HCT116 (cell line): ENCODE results near the gene NUP133. TPM values are rescaled to one million over a fixed set of nuclear protein-coding genes. Genes with fewer than 3 reads are reported as not detected.

Source experiments
- ATAC-seq: fragments of 200-7000 bp; cut with Tn5 transposase; 2 replicates; pipeline ENCODE4 v1.9.1; 2020; ENCODE audit warnings: mild to moderate bottlenecking, moderate library complexity
- BruUV-seq: library from RNA; stranded (reverse); fragments of 400-500 nt; replicated peaks from 2 replicates; lab custom pipeline; 2021; lab: Mats Ljungman, UMichigan
- CTCF ChIA-PET: fragments of 300-600 bp; sonication (Branson Sonifier 250); formaldehyde crosslinking; loops from one replicate; lab custom pipeline; 2021; ENCODE audit warnings: antibody characterized with exemption; lab: Charles Lee
- POLR2A ChIA-PET: fragments of 300-600, 350-600 bp; sonication (Branson Sonifier 250); formaldehyde crosslinking; loops from one replicate; lab custom pipeline; 2021; ENCODE audit warnings: antibody characterized with exemption; lab: Charles Lee
- RAD21 ChIA-PET, 2 experiments: fragments of 300-600 bp; sonication (Branson Sonifier 250); formaldehyde crosslinking; loops; one replicate each; lab custom pipeline; 2023; ENCODE audit warnings: low total read pairs in 2 of 2; ENCODE audit not compliant: uncharacterized antibody in 2 of 2, unreplicated experiment in 2 of 2, low non-redundant PET in 1 of 2; lab: Charles Lee
- DNase-seq: peaks from one replicate; pipeline ENCODE4 v3.0.0-alpha.2; 2010; ENCODE audit warnings: low read depth, low spot score
- H2AFZ ChIP-seq: fragments of 200-600 bp; shearing (Covaris generic), sonication (generic); 2 replicates; pipeline ENCODE4 v1.6.1; 2017; ENCODE audit warnings: low read depth, mixed run types, mixed read lengths, antibody characterized with exemption, low read length; ENCODE audit not compliant: poor library complexity, severe bottlenecking
- H3K27ac ChIP-seq: 2 replicates; pipeline ENCODE4 v1.5.1; 2012; ENCODE audit warnings: low read depth, low read length
- H3K27me3 ChIP-seq: fragments of 200-600 bp; sonication (generic); 2 replicates; pipeline ENCODE4 v1.6.1; 2016; ENCODE audit warnings: mixed run types, low read length, mixed read lengths; ENCODE audit not compliant: insufficient read depth
- H3K36me3 ChIP-seq, 2 experiments: fragments of 200-500 bp in 1 of 2; fragments of 200-600 bp in 1 of 2; sonication (Bioruptor generic) in 1 of 2; sonication (generic) in 1 of 2; 2 replicates each; pipeline versions ENCODE4 v1.5.1 to v1.6.1; 2014 to 2016; ENCODE audit warnings: low read length in 2 of 2, inconsistent platforms in 1 of 2, mixed read lengths in 1 of 2, mixed run types in 1 of 2; ENCODE audit not compliant: insufficient read depth in 2 of 2, control insufficient read depth in 1 of 2
- H3K4me1 ChIP-seq, 2 experiments: fragments of 200-600 bp in 1 of 2; sonication (generic) in 1 of 2; 2 replicates each; pipeline versions ENCODE4 v1.5.1 to v1.6.1; 2012 to 2017; ENCODE audit warnings: low read length in 2 of 2, inconsistent platforms in 1 of 2, mild to moderate bottlenecking in 1 of 2, mixed read lengths in 1 of 2, mixed run types in 1 of 2, moderate library complexity in 1 of 2; ENCODE audit not compliant: insufficient read depth in 2 of 2, control insufficient read depth in 1 of 2
- H3K4me2 ChIP-seq: fragments of 200-600 bp; sonication (generic); 2 replicates; pipeline ENCODE4 v1.6.1; 2017; ENCODE audit warnings: mixed run types, low read length, mixed read lengths
- H3K4me3 ChIP-seq, 2 experiments: fragments of 200-600 bp in 1 of 2; sonication (generic) in 1 of 2; replicated peaks in 1 of 2; 2 replicates each; pipeline ENCODE4 v1.5.1; 2011 to 2016; ENCODE audit warnings: low read length in 2 of 2, control low read depth in 1 of 2, low read depth in 1 of 2, mild to moderate bottlenecking in 1 of 2, mixed read lengths in 1 of 2, mixed run types in 1 of 2
- H3K79me2 ChIP-seq: fragments of 200-600 bp; sonication (generic); 2 replicates; pipeline ENCODE4 v1.6.1; 2017; ENCODE audit warnings: mild to moderate bottlenecking, mixed run types, low read length, moderate library complexity, mixed read lengths; ENCODE audit not compliant: insufficient read depth
- H3K9ac ChIP-seq: fragments of 200-600 bp; sonication (generic); 2 replicates; pipeline ENCODE4 v1.6.1; 2016; ENCODE audit warnings: low read length, mixed read lengths
- H3K9me2 ChIP-seq: fragments of 200-600 bp; sonication (generic), shearing (Covaris generic); 2 replicates; pipeline ENCODE4 v1.6.1; 2017; ENCODE audit warnings: mixed run types, mild to moderate bottlenecking, moderate library complexity; ENCODE audit not compliant: insufficient read depth
- H3K9me3 ChIP-seq, 2 experiments: fragments of 200-500 bp in 1 of 2; fragments of 200-600 bp in 1 of 2; sonication (Bioruptor generic) in 1 of 2; sonication (generic) in 1 of 2; 2 replicates each; pipeline ENCODE4 v1.6.1; 2014 to 2017; ENCODE audit warnings: low read length in 2 of 2, mixed read lengths in 2 of 2, inconsistent platforms in 1 of 2, low read depth in 1 of 2, mild to moderate bottlenecking in 1 of 2, mixed run types in 1 of 2, moderate library complexity in 1 of 2; ENCODE audit not compliant: control insufficient read depth in 1 of 2, insufficient read depth in 1 of 2
- H4K20me1 ChIP-seq: fragments of 200-600 bp; sonication (generic), shearing (Covaris generic); 2 replicates; pipeline ENCODE4 v1.6.1; 2017; ENCODE audit warnings: mixed run types, mild to moderate bottlenecking, moderate library complexity; ENCODE audit not compliant: insufficient read depth
- CEBPB ChIP-seq: IDR thresholded peaks from 2 replicates; pipeline ENCODE4 v1.6.1; 2012; ENCODE audit warnings: low read depth
- CTCF ChIP-seq, 3 experiments: fragments of 200-600 bp in 1 of 3; sonication (generic) in 1 of 3; IDR thresholded peaks in 2 of 3; conservative IDR thresholded peaks in 1 of 3; 2 replicates each; pipeline ENCODE4 v1.5.1; 2012 to 2017; ENCODE audit warnings: low read depth in 2 of 3, low read length in 2 of 3, antibody characterized with exemption in 1 of 3, borderline replicate concordance in 1 of 3, control low read depth in 1 of 3, mild to moderate bottlenecking in 1 of 3, mixed read lengths in 1 of 3, mixed run types in 1 of 3, moderate library complexity in 1 of 3; ENCODE audit not compliant: insufficient read depth in 1 of 3
- POLR2A ChIP-seq: IDR thresholded peaks from 2 replicates; pipeline ENCODE4 v1.7.0; 2011; ENCODE audit warnings: borderline replicate concordance; ENCODE audit not compliant: insufficient read depth, insufficient read length; ENCODE audit errors: extremely low read depth
- RAD21 ChIP-seq: IDR thresholded peaks from 2 replicates; pipeline ENCODE4 v1.6.1; 2012; ENCODE audit warnings: low read depth, mild to moderate bottlenecking
- intact Hi-C: fragments of 100-400 bp; cut with micrococcal nuclease; formaldehyde crosslinking; loops from 2 replicates; pipeline ENCODE4 v1.10.0; 2022
- total RNA-seq: library from RNA; stranded (reverse); gene quantifications from one replicate; pipeline ENCODE4 v1.2.1, GENCODE V29; 2021; ENCODE audit not compliant: unreplicated experiment
- TF ChIP-seq, protein P1 (sequence below): IDR thresholded peaks from 2 replicates; pipeline ENCODE4 v1.6.1; 2012; ENCODE audit warnings: low read depth
- TF ChIP-seq, protein P2 (sequence below): IDR thresholded peaks from 2 replicates; pipeline ENCODE4 v1.6.1; 2011; ENCODE audit warnings: mild to moderate bottlenecking, low read length, moderate library complexity; ENCODE audit not compliant: insufficient replicate concordance; ENCODE audit errors: extremely low read depth

NUP133 gene
- total RNA-seq, 1 experiment from 2014 or later = 52.5 TPM

DNA sequence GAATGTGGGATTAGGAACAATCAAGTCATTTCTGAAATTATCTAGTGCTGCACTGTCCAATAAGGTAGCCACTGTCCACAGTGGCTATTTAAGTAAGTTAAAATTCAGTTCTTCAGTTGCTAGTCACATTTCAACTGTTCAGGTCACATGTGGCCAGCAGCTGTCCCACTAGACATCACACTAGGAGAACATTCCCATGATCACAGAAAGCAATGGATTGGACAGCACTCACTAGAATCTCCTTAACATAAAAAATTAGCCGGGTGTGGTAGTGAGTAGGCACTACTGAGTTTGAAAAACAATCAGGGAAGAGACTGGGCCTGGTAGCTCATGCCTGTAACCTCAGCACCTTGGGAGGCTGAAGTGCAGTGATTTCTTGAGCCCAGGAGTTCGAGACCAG, 33.6 kb downstream of the NUP133 start:
- no peaks in the 10 kb centered on the region for H3K9me2 ChIP-seq
- ATAC-seq = no peak
- RAD21 ChIA-PET = no interaction called here
- no peak for DNase-seq
- H3K4me2 ChIP-seq = no peak overlapping the region
- intact Hi-C loops = no loop called here
- TF ChIP-seq RAD21 = no peak
- no peak for TF ChIP-seq CEBPB
- TF ChIP-seq CTCF (IDR thresholded peaks at IDR 0.05 in 2 of 3, conservative IDR thresholded peaks at IDR 0.05 in 1 of 3; ENCODE audit: borderline replicate concordance in 1 of 3, insufficient read depth in 1 of 3, low read depth in 2 of 3, low read length in 2 of 3) = no peak
- TF ChIP-seq POLR2A = no peak
- no peaks in the 10 kb centered on the region for H3K4me1 ChIP-seq
- H3K9ac ChIP-seq = no peak overlapping the region
- H3K27ac ChIP-seq = no peak overlapping the region
- H3K9me3 ChIP-seq = no peaks in the 10 kb centered on the region
- POLR2A ChIA-PET = no interaction called here
- no peak overlapping the region for H2AFZ ChIP-seq
- no peaks in the 10 kb centered on the region for H4K20me1 ChIP-seq
- H3K4me3 ChIP-seq = no peak overlapping the region
- BruUV-seq = no TSS peak
- H3K27me3 ChIP-seq = no peaks in the 10 kb centered on the region
- CTCF ChIA-PET = no interaction called here
- peaks cover 14 to 24% of the 10 kb centered on the region in 2 experiments; a peak in 3 of 4 replicates for H3K36me3 ChIP-seq
- peaks cover 8% of the 10 kb centered on the region; the same call in 1 of the 2 replicates for H3K79me2 ChIP-seq

GRCh38 chr1:229471175-229471574, 37.0 kb downstream of the NUP133 start:
- Histone ChIP-seq H3K4me2 (no peak overlapping the region), H3K9me3 (no peaks in the 10 kb centered on the region), H3K27me3 (no peaks in the 10 kb centered on the region), H3K79me2 (no peaks in the 10 kb centered on the region; the same call in 1 of the 2 replicates), H3K36me3 (peaks cover 18 to 31% of the 10 kb centered on the region in 2 experiments), H3K4me3 (no peak overlapping the region), H3K4me1 (no peaks in the 10 kb centered on the region), H3K9ac (no peak overlapping the region), H3K9me2 (no peaks in the 10 kb centered on the region), H4K20me1 (no peaks in the 10 kb centered on the region), H2AFZ (no peak overlapping the region), H3K27ac (no peak overlapping the region)
- TF ChIP-seq, protein P1, sequence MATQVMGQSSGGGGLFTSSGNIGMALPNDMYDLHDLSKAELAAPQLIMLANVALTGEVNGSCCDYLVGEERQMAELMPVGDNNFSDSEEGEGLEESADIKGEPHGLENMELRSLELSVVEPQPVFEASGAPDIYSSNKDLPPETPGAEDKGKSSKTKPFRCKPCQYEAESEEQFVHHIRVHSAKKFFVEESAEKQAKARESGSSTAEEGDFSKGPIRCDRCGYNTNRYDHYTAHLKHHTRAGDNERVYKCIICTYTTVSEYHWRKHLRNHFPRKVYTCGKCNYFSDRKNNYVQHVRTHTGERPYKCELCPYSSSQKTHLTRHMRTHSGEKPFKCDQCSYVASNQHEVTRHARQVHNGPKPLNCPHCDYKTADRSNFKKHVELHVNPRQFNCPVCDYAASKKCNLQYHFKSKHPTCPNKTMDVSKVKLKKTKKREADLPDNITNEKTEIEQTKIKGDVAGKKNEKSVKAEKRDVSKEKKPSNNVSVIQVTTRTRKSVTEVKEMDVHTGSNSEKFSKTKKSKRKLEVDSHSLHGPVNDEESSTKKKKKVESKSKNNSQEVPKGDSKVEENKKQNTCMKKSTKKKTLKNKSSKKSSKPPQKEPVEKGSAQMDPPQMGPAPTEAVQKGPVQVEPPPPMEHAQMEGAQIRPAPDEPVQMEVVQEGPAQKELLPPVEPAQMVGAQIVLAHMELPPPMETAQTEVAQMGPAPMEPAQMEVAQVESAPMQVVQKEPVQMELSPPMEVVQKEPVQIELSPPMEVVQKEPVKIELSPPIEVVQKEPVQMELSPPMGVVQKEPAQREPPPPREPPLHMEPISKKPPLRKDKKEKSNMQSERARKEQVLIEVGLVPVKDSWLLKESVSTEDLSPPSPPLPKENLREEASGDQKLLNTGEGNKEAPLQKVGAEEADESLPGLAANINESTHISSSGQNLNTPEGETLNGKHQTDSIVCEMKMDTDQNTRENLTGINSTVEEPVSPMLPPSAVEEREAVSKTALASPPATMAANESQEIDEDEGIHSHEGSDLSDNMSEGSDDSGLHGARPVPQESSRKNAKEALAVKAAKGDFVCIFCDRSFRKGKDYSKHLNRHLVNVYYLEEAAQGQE = no peak
- no peak for TF ChIP-seq CTCF (IDR thresholded peaks at IDR 0.05 in 2 of 3, conservative IDR thresholded peaks at IDR 0.05 in 1 of 3; ENCODE audit: borderline replicate concordance in 1 of 3, insufficient read depth in 1 of 3, low read depth in 2 of 3, low read length in 2 of 3)
- TF ChIP-seq, protein P2, sequence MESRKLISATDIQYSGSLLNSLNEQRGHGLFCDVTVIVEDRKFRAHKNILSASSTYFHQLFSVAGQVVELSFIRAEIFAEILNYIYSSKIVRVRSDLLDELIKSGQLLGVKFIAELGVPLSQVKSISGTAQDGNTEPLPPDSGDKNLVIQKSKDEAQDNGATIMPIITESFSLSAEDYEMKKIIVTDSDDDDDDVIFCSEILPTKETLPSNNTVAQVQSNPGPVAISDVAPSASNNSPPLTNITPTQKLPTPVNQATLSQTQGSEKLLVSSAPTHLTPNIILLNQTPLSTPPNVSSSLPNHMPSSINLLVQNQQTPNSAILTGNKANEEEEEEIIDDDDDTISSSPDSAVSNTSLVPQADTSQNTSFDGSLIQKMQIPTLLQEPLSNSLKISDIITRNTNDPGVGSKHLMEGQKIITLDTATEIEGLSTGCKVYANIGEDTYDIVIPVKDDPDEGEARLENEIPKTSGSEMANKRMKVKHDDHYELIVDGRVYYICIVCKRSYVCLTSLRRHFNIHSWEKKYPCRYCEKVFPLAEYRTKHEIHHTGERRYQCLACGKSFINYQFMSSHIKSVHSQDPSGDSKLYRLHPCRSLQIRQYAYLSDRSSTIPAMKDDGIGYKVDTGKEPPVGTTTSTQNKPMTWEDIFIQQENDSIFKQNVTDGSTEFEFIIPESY = no peak
- ATAC-seq (no peak), DNase-seq (no peak)
- CTCF ChIA-PET = no interaction called here
- RAD21 ChIA-PET = no interaction called here
- BruUV-seq = no TSS peak
- POLR2A ChIA-PET = no interaction called here
- intact Hi-C loops = no loop called here
